HEK293 (cell line): ENCODE data around the gene EPB41L2.

Source experiments
- CTCF ChIA-PET: fragments of 350-600 bp; formaldehyde crosslinking; extraction: SDS; loops from one replicate; lab custom pipeline; 2021; ENCODE audit warnings: antibody characterized with exemption; lab: Yijun Ruan, JAX
- POLR2A ChIA-PET: fragments of 300-600 bp; formaldehyde crosslinking; extraction: SDS; loops from one replicate; lab custom pipeline; 2020; ENCODE audit warnings: antibody characterized with exemption, inconsistent platforms; lab: Yijun Ruan, JAX
- H3K27ac ChIP-seq: fragments of 200-500 bp; sonication (Bioruptor generic); 2 replicates; pipeline ENCODE4 v1.5.1; 2014; ENCODE audit warnings: low read depth, low read length, control low read depth, inconsistent platforms; ENCODE audit errors: extremely low read depth
- H3K36me3 ChIP-seq, 2 experiments: fragments of 200-500 bp in 1 of 2; sonication (Bioruptor generic) in 1 of 2; 1 replicate in 1 of 2; 2 replicates in 1 of 2; pipeline ENCODE4 v1.5.1; 2014 to 2017; ENCODE audit warnings: inconsistent platforms in 2 of 2, low read length in 2 of 2; ENCODE audit not compliant: control insufficient read depth in 2 of 2, insufficient read depth in 1 of 2
- H3K4me1 ChIP-seq: fragments of 200-500 bp; sonication (Bioruptor generic); 2 replicates; pipeline ENCODE4 v1.5.1; 2014; ENCODE audit warnings: mild to moderate bottlenecking, low read length, inconsistent platforms; ENCODE audit not compliant: control insufficient read depth, insufficient read depth
- H3K4me3 ChIP-seq: 2 replicates; pipeline ENCODE4 v1.5.1; 2011; ENCODE audit warnings: low read depth, mild to moderate bottlenecking, control low read depth, low read length, moderate library complexity
- H3K9me3 ChIP-seq: fragments of 200-500 bp; sonication (Bioruptor generic); 2 replicates; pipeline ENCODE4 v1.5.1; 2014; ENCODE audit warnings: low read depth, low read length, inconsistent platforms; ENCODE audit not compliant: control insufficient read depth, insufficient read depth
- HIC1 ChIP-seq: fragments of 450-650 bp; formaldehyde crosslinking; IDR thresholded peaks from 2 replicates; pipeline ENCODE4 v1.5.1; 2016; ENCODE audit warnings: missing biosample characterization, missing genetic modification characterization
- KLF8 ChIP-seq: fragments of 450-650 bp; formaldehyde crosslinking; IDR thresholded peaks from 2 replicates; pipeline ENCODE4 v1.5.1; 2016; ENCODE audit warnings: missing biosample characterization, missing genetic modification characterization
- KLF9 ChIP-seq: fragments of 450-650 bp; formaldehyde crosslinking; IDR thresholded peaks from 2 replicates; pipeline ENCODE4 v1.5.1; 2016; ENCODE audit warnings: missing biosample characterization, missing genetic modification characterization, low read depth
- PRDM1 ChIP-seq: fragments of 450-650 bp; formaldehyde crosslinking; IDR thresholded peaks from 2 replicates; pipeline ENCODE4; 2016; ENCODE audit warnings: missing biosample characterization, missing genetic modification characterization
- ZFHX2 ChIP-seq: fragments of 450-650 bp; formaldehyde crosslinking; conservative IDR thresholded peaks from 2 replicates; pipeline ENCODE4 v1.5.1; 2016; ENCODE audit warnings: missing biosample characterization, missing genetic modification characterization
- ZNF211 ChIP-seq: fragments of 450-650 bp; formaldehyde crosslinking; IDR thresholded peaks from 2 replicates; pipeline ENCODE4 v1.5.1; 2016; ENCODE audit warnings: low read depth, missing biosample characterization, missing genetic modification characterization
- ZNF280C ChIP-seq: fragments of 450-650 bp; formaldehyde crosslinking; IDR thresholded peaks from 2 replicates; pipeline ENCODE4 v1.5.1; 2016; ENCODE audit warnings: missing biosample characterization, missing genetic modification characterization
- ZNF404 ChIP-seq: fragments of 450-650 bp; formaldehyde crosslinking; IDR thresholded peaks from 2 replicates; pipeline ENCODE4 v1.5.1; 2017; ENCODE audit warnings: missing biosample characterization, missing genetic modification characterization
- ZNF423 ChIP-seq: fragments of 450-650 bp; formaldehyde crosslinking; IDR thresholded peaks from 2 replicates; pipeline ENCODE4 v1.5.1; 2016; ENCODE audit warnings: missing biosample characterization, missing genetic modification characterization
- ZNF707 ChIP-seq: fragments of 450-650 bp; formaldehyde crosslinking; IDR thresholded peaks from 2 replicates; pipeline ENCODE4 v1.5.1; 2016; ENCODE audit warnings: missing biosample characterization, missing genetic modification characterization
- ZNF776 ChIP-seq: fragments of 450-650 bp; formaldehyde crosslinking; IDR thresholded peaks from 2 replicates; pipeline ENCODE4 v1.5.0; 2017; ENCODE audit warnings: missing biosample characterization, missing genetic modification characterization, borderline replicate concordance
- ZNF777 ChIP-seq: fragments of 450-650 bp; formaldehyde crosslinking; IDR thresholded peaks from 2 replicates; pipeline ENCODE4 v1.5.1; 2017; ENCODE audit warnings: missing biosample characterization, missing genetic modification characterization, borderline replicate concordance
- ZSCAN23 ChIP-seq: fragments of 450-650 bp; formaldehyde crosslinking; IDR thresholded peaks from 2 replicates; pipeline ENCODE4 v1.5.1; 2016; ENCODE audit warnings: missing biosample characterization, missing genetic modification characterization
- TF ChIP-seq, protein P1 (sequence below): fragments of 450-650 bp; formaldehyde crosslinking; conservative IDR thresholded peaks from 2 replicates; pipeline ENCODE4 v1.5.1; 2016; ENCODE audit warnings: low read depth, missing biosample characterization, missing genetic modification characterization
- TF ChIP-seq, protein P2 (sequence below): fragments of 450-650 bp; IDR thresholded peaks from 2 replicates; pipeline ENCODE4 v1.5.1; 2018; ENCODE audit warnings: missing biosample characterization, missing genetic modification characterization
- TF ChIP-seq, protein P3 (sequence below): fragments of 450-650 bp; formaldehyde crosslinking; IDR thresholded peaks from 2 replicates; pipeline ENCODE4 v1.5.1; 2016; ENCODE audit warnings: missing biosample characterization, missing genetic modification characterization

EPB41L2 gene

DNA sequence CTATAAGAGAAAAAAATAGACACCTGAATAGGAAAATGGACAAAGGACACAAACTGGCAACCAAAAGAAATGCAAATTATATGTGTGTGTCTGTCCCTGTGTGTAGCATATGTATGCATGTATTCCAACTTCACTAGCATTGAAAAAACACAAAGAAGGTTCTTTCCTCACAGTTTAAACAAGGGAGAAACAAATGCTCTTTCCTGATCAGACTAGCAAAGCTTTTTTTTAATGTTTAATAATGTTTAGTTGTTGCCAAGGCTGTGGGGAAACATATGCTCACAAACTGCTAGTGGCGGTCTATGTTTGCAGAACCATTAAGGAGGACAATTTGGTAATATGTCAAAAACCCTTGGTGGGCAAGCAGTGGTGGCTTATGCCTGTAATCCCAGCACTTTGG is 213.5 kb downstream of the EPB41L2 start:
- Histone ChIP-seq H3K9me3 (no peaks in the 10 kb centered on the region), H3K36me3 (no peaks in the 10 kb centered on the region), H3K4me3 (no peak overlapping the region), H3K27ac (no peak overlapping the region), H3K4me1 (no peaks in the 10 kb centered on the region; the same call in 1 of the 2 replicates)
- ChIA-PET CTCF (interaction anchor here (0.5 to 1.7 kb wide), 3 partner anchors 22 to 35 kb away, joined by 3 to 6 read pairs (median 4); no protein-coding TSS in a partner anchor), POLR2A (no interaction called here)
- TF ChIP-seq ZNF423 (tag by site-specific recombination) = no peak

GRCh38 chr6:130848945-130849344 is 214.1 kb downstream of the EPB41L2 start:
- POLR2A ChIA-PET = interaction anchor here (0.6 kb wide), 1 partner anchor 128 kb away, joined by 4 read pairs; no protein-coding TSS in a partner anchor
- CTCF ChIA-PET = interaction anchor here (0.6 to 1.7 kb wide), 2 partner anchors 27 to 36 kb away, joined by 6 read pairs; no protein-coding TSS in a partner anchor

DNA sequence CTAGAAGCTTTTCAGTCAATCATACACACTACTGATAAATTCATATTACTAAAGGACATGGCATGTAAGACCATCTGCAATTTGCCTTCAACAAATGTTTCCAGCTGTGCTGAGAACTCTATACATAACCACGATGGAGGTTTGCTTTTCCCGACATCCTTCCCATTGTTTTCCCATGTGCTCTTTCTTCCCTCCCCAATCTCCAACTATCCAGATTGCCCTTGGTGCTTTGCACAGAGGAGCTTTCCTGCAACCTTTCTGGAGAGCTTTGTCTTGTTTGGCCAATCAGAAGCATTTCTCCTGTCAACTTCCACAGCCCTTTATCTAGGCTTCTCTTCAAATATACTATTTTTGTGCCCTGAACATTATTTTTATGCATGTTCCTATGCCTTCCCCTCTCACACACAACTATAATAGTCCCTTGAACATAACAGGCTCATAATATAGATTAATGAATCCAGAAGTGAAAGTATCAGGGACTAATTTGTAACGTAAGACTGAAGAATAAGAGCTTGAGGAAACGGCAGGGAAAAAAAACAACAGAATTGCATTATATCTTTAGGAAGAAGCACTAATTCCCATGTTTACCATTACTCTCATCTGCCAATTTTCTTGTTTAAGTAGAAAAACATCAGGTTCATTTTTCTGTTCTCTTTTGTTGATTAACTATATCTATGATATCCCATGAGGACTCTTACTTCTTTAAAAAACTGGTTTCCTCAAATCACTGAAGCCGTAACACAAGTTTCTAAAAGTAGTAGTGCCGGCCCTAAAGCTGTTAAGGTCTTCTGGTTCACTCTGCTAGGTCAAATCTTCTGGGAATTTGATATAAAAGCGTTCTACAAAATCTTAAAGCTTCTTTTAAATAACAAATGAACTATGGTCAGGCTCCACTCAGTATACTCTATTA is 215.8 kb downstream of the EPB41L2 start:
- Histone ChIP-seq H3K36me3 (no peaks in the 10 kb centered on the region), H3K9me3 (no peaks in the 10 kb centered on the region), H3K4me1 (no peaks in the 10 kb centered on the region), H3K4me3 (no peak overlapping the region), H3K27ac (no peak overlapping the region)
- ChIA-PET CTCF (interaction anchor here (0.5 to 1.6 kb wide), 10 partner anchors 24 to 1250 kb away, joined by 3 to 7 read pairs (median 3); no protein-coding TSS in a partner anchor), POLR2A (no interaction called here)
- TF ChIP-seq KLF8 (no peak), ZNF280C (no peak), ZNF776 (tag by site-specific recombination) (no peak), ZFHX2 (no peak), KLF9 (no peak), ZNF404 (no peak), ZNF211 (no peak), ZNF707 (tag by site-specific recombination) (no peak), ZNF777 (no peak)
- TF ChIP-seq, protein P1, sequence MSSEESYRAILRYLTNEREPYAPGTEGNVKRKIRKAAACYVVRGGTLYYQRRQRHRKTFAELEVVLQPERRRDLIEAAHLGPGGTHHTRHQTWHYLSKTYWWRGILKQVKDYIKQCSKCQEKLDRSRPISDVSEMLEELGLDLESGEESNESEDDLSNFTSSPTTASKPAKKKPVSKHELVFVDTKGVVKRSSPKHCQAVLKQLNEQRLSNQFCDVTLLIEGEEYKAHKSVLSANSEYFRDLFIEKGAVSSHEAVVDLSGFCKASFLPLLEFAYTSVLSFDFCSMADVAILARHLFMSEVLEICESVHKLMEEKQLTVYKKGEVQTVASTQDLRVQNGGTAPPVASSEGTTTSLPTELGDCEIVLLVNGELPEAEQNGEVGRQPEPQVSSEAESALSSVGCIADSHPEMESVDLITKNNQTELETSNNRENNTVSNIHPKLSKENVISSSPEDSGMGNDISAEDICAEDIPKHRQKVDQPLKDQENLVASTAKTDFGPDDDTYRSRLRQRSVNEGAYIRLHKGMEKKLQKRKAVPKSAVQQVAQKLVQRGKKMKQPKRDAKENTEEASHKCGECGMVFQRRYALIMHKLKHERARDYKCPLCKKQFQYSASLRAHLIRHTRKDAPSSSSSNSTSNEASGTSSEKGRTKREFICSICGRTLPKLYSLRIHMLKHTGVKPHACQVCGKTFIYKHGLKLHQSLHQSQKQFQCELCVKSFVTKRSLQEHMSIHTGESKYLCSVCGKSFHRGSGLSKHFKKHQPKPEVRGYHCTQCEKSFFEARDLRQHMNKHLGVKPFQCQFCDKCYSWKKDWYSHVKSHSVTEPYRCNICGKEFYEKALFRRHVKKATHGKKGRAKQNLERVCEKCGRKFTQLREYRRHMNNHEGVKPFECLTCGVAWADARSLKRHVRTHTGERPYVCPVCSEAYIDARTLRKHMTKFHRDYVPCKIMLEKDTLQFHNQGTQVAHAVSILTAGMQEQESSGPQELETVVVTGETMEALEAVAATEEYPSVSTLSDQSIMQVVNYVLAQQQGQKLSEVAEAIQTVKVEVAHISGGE = no peak
- TF ChIP-seq, protein P2, sequence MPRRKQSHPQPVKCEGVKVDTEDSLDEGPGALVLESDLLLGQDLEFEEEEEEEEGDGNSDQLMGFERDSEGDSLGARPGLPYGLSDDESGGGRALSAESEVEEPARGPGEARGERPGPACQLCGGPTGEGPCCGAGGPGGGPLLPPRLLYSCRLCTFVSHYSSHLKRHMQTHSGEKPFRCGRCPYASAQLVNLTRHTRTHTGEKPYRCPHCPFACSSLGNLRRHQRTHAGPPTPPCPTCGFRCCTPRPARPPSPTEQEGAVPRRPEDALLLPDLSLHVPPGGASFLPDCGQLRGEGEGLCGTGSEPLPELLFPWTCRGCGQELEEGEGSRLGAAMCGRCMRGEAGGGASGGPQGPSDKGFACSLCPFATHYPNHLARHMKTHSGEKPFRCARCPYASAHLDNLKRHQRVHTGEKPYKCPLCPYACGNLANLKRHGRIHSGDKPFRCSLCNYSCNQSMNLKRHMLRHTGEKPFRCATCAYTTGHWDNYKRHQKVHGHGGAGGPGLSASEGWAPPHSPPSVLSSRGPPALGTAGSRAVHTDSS (tag by site-specific recombination) = no peak

More at GRCh38 chr6:130848945-130849344, 214.1 kb downstream of the EPB41L2 start:
- Histone ChIP-seq H3K4me1 (no peaks in the 10 kb centered on the region; the same call in 1 of the 2 replicates), H3K9me3 (no peaks in the 10 kb centered on the region), H3K36me3 (no peaks in the 10 kb centered on the region), H3K27ac (no peak overlapping the region), H3K4me3 (no peak overlapping the region)
- TF ChIP-seq ZSCAN23 (no peak), PRDM1 (tag by site-specific recombination) (no peak), HIC1 (tag by site-specific recombination) (no peak)
- TF ChIP-seq, protein P3, sequence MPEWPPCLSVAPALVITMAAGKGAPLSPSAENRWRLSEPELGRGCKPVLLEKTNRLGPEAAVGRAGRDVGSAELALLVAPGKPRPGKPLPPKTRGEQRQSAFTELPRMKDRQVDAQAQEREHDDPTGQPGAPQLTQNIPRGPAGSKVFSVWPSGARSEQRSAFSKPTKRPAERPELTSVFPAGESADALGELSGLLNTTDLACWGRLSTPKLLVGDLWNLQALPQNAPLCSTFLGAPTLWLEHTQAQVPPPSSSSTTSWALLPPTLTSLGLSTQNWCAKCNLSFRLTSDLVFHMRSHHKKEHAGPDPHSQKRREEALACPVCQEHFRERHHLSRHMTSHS = no peak
